ENCODE data around the gene RAB3GAP1. TPM values are rescaled to one million over a fixed set of nuclear protein-coding genes. Genes with fewer than 3 reads are reported as not detected.
"Not testable (repeated sequence)": the region's sequence is repeated elsewhere in the genome, so short reads cannot be mapped to it uniquely, and the experiment has no call there.

RAB3GAP1 gene
- total RNA-seq, 1 donor from 2014 or later: 50.4 TPM

DNA sequence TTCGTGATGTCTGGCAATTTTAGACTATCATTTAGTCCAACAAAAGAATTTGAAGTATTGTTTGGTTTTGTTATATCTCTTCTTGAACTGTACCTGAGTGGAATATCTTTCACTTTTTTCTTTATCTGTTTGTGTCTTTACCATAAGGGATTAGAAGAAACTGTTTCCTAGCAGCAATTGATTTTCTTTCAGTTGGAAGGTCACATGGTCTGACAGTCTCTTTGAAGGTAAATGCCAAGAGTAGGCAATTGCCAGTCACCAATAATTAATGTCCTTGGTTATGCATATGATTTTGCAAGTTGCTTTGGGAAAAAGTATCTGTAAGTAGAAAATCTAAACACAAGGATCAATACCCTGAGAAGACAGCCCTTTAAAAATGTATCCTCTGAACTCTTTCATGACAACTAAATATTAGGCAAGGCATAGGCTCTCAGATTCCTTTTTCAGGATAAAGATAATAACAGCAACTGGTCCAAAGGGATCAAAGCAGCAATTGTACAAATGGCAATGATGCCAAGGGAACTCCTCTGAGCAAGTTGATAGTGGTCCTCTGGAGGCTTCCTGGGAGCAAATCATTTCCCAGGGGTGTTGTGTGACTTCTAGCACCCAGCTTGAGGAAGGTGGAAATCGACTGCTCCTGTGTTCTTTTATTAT lies 22.5 kb upstream of the RAB3GAP1 start:
- no peak overlapping the region for H3K27ac Mint-ChIP-seq (ENCODE audit: unreplicated experiment)
- H3K4me1 Mint-ChIP-seq (ENCODE audit: low read depth): no peaks in the 10 kb centered on the region
- no peak for DNase-seq (ENCODE audit: low spot score)
- no peak overlapping the region for H3K4me3 Mint-ChIP-seq (ENCODE audit: unreplicated experiment)
- H3K36me3 Mint-ChIP-seq (ENCODE audit: low read depth): no peaks in the 10 kb centered on the region
- no peaks in the 10 kb centered on the region for H3K9me3 Mint-ChIP-seq (ENCODE audit: low read depth)
- peaks cover 9% of the 10 kb centered on the region for H3K27me3 Mint-ChIP-seq (ENCODE audit: low read depth)
- no peak for TF ChIP-seq CTCF (IDR thresholded peaks at IDR 0.05)

DNA sequence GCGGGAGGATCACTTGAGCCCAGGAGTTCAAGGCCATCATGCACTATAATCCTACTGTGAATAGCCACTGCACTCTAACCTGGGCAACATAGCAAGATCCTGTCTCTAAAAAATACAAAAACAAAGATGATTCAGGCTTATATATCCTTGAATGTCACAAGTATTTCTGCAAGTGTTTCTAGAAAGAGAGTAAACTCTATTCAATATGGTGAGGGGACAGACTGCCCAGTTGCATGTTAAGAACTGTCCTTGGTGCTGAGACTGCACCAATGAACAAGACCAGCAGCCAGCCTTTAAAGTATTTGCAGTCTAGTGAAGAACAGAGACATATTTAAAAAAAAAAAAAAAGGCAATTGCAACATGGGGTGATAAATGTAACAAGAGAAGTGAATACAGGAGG lies 21.3 kb upstream of the RAB3GAP1 start:
- Mint-ChIP-seq H3K27ac (ENCODE audit: unreplicated experiment) (no peak overlapping the region), H3K36me3 (ENCODE audit: low read depth) (no peaks in the 10 kb centered on the region), H3K27me3 (ENCODE audit: low read depth) (peaks cover 6% of the 10 kb centered on the region), H3K4me3 (ENCODE audit: unreplicated experiment) (no peak overlapping the region), H3K9me3 (ENCODE audit: low read depth) (no peaks in the 10 kb centered on the region), H3K4me1 (ENCODE audit: low read depth) (no peaks in the 10 kb centered on the region)
- TF ChIP-seq CTCF (IDR thresholded peaks at IDR 0.05): no peak
- no peak for DNase-seq (ENCODE audit: low spot score)

DNA sequence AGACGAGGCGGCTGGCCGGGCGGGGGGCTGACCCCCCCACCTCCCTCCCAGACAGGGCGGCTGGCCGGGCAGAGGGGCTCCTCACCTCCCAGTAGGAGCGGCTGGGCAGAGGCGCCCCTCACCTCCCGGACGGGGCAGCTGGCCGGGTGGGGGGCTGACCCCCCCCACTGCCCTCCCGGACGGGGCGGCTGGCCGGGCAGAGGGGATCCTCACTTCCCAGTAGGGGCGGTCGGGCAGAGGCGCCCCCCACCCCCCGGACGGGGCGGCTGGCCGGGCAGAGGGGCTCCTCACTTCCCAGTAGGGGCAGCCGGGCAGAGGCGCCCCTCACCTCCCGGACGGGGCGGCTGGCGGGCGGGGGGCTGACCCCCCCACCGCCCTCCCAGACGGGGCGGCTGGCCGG lies 18.9 kb upstream of the RAB3GAP1 start:
- H3K4me1 Mint-ChIP-seq (ENCODE audit: low read depth); H3K36me3 Mint-ChIP-seq (ENCODE audit: low read depth); DNase-seq (ENCODE audit: low spot score); H3K27me3 Mint-ChIP-seq (ENCODE audit: low read depth); H3K27ac Mint-ChIP-seq (ENCODE audit: unreplicated experiment); H3K9me3 Mint-ChIP-seq (ENCODE audit: low read depth); H3K4me3 Mint-ChIP-seq (ENCODE audit: unreplicated experiment): not testable (repeated sequence)

DNA sequence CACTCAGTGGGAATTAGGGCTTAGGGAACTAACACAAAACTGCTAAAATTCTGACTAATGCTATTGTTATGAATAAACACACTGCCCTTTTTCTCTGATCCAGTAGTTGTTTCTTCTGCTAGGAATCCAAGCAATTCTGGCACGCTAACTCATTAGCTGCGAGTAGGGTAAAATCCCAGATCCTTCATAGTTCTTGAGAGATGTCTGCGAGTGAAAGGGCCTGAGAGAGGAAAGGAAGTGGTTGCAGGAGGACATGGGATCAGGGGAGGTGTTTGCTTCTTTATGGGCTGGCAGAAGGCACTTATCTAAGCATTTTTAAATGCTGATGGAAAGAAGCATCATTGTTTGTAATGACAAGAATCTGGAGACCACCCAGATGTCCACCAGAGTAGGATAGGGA lies 14.3 kb upstream of the RAB3GAP1 start:
- Mint-ChIP-seq H3K27ac (ENCODE audit: unreplicated experiment) (no peak overlapping the region), H3K4me1 (ENCODE audit: low read depth) (no peaks in the 10 kb centered on the region), H3K36me3 (ENCODE audit: low read depth) (no peaks in the 10 kb centered on the region), H3K4me3 (ENCODE audit: unreplicated experiment) (no peak overlapping the region), H3K9me3 (ENCODE audit: low read depth) (no peaks in the 10 kb centered on the region), H3K27me3 (ENCODE audit: low read depth) (peaks cover 16% of the 10 kb centered on the region)
- no peak for DNase-seq (ENCODE audit: low spot score)
- no peak for TF ChIP-seq CTCF (IDR thresholded peaks at IDR 0.05)

DNA sequence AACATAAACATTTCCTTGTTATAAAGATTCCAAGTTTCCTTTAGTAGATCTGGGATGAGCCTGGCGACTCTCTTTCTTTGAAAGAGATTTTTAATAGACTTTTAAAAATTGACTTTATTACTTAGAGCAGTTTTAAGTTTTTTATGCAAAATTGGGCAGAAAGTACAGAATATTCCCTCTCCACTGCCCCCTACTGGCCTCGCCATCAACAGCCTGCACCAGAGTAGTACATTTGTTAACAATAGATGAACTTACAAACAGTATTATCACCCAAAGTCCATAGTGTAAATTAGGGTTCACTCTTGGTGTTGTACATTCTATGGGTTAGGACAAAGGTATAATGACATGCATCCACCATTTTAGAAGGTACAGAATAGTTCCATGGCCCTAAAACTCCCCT lies 8.7 kb upstream of the RAB3GAP1 start:
- Mint-ChIP-seq H3K27ac (ENCODE audit: unreplicated experiment) (no peak overlapping the region), H3K27me3 (ENCODE audit: low read depth) (peaks cover 27% of the 10 kb centered on the region), H3K4me3 (ENCODE audit: unreplicated experiment) (no peak overlapping the region), H3K36me3 (ENCODE audit: low read depth) (no peaks in the 10 kb centered on the region), H3K4me1 (ENCODE audit: low read depth) (no peaks in the 10 kb centered on the region), H3K9me3 (ENCODE audit: low read depth) (no peaks in the 10 kb centered on the region)
- DNase-seq (ENCODE audit: low spot score): no peak
- TF ChIP-seq CTCF (IDR thresholded peaks at IDR 0.05): peak; percentile 65

DNA sequence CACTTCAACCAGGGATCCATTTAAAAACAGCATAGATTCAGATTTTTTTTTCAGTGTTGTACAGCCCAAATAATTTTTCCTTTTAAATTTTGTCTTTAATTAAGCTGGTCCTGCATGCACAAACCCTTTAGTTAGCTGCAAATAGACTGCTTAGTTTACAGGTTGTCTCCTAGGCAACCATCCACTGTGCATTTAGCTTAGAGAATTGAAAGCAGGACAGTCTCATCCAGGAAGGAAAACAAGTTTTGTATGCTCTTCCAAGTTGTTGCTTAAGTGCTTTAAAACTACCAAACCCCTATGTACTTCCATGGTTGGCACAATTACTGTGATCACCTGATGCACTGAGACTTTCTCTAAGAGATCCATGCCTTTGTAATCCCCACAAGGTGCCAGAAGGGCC lies 4.8 kb upstream of the RAB3GAP1 start, which contains the start of gene MAP3K19:
MAP3K19 (minus strand) TSS at position 148 of the 400 bp plus-strand sequence. CDS start 22,800 bp downstream, outside the sequence.
- no peak within 1 kb of the TSS for H3K27ac Mint-ChIP-seq (ENCODE audit: unreplicated experiment)
- H3K27me3 Mint-ChIP-seq (ENCODE audit: low read depth): peaks cover 13% of the 10 kb centered on the region
- no peak for DNase-seq (ENCODE audit: low spot score)
- no peaks in the 10 kb centered on the region for H3K9me3 Mint-ChIP-seq (ENCODE audit: low read depth)
- no peak within 1 kb of the TSS for H3K4me3 Mint-ChIP-seq (ENCODE audit: unreplicated experiment)
- no peaks in the 10 kb centered on the region for H3K36me3 Mint-ChIP-seq (ENCODE audit: low read depth)
- peaks cover 4% of the 10 kb centered on the region for H3K4me1 Mint-ChIP-seq (ENCODE audit: low read depth)
- no peak for TF ChIP-seq CTCF (IDR thresholded peaks at IDR 0.05)
